HG03045 (cell line): ENCODE results near the gene C1QTNF12.

Experiments used
- ATAC-seq: cut with Tn5 transposase; IDR thresholded peaks from one replicate; pipeline ENCODE4 v1.9.1; 2021; ENCODE audit warnings: mild to moderate bottlenecking, moderate library complexity; ENCODE audit not compliant: unreplicated experiment

The C1QTNF12 gene, protein sequence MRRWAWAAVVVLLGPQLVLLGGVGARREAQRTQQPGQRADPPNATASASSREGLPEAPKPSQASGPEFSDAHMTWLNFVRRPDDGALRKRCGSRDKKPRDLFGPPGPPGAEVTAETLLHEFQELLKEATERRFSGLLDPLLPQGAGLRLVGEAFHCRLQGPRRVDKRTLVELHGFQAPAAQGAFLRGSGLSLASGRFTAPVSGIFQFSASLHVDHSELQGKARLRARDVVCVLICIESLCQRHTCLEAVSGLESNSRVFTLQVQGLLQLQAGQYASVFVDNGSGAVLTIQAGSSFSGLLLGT

GRCh38 chr1:1246577-1247340, at the start of gene C1QTNF12:
Gene C1QTNF12, minus strand, starts transcription at chr1:1246722. Its CDS starts 32 bp downstream, at chr1:1246690.
- no peak for ATAC-seq

- no peak for ATAC-seq
Observed at GRCh38 chr1:1295154-1295923, 48.8 kb upstream of the C1QTNF12 start.

DNA sequence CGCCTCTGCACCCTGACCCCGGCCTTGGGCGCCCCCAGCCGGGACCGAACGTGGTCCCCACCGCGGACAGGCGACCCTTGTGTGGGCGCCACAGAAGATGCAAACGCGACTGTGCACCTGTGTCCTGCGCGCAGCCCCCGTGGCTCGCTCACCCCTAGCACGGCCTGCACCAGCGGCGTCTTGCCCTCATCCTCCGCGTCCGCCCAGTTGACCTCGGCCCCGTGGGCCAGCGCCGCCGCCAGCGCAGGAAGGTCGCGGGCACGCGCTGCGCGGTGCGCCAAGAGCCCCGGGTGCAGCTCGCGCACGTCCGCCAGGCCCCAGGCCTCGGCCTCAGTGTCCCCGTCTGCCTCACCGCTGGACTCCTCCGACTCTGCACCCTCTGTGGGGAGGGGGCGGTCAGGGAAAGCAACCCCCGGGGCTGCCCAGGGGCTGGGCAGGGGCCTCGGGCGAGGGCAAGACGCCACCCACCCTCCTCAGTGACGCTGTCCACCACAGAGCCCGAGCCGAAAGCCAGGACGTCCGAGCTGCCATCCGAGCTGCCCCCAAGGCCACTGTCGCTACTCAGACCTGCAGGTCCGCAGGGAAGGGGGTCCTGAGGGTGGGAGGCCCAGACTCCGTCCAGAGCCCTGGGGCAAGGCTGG, 47.8 kb upstream of the C1QTNF12 start:
- no peak for ATAC-seq

GRCh38 chr1:1293263-1294249, 47.0 kb upstream of the C1QTNF12 start:
- no peak for ATAC-seq

GRCh38 chr1:1292851-1293250, 46.3 kb upstream of the C1QTNF12 start:
- no peak for ATAC-seq

- no peak for ATAC-seq
Observed at GRCh38 chr1:1292442-1292779, 45.9 kb upstream of the C1QTNF12 start.

- ATAC-seq, result no peak
Observed at GRCh38 chr1:1291548-1292441, 45.3 kb upstream of the C1QTNF12 start.

- no peak for ATAC-seq
Observed at GRCh38 chr1:1291023-1291528, 44.6 kb upstream of the C1QTNF12 start.

GRCh38 chr1:1290238-1290731, 43.8 kb upstream of the C1QTNF12 start:
- no peak for ATAC-seq

DNA sequence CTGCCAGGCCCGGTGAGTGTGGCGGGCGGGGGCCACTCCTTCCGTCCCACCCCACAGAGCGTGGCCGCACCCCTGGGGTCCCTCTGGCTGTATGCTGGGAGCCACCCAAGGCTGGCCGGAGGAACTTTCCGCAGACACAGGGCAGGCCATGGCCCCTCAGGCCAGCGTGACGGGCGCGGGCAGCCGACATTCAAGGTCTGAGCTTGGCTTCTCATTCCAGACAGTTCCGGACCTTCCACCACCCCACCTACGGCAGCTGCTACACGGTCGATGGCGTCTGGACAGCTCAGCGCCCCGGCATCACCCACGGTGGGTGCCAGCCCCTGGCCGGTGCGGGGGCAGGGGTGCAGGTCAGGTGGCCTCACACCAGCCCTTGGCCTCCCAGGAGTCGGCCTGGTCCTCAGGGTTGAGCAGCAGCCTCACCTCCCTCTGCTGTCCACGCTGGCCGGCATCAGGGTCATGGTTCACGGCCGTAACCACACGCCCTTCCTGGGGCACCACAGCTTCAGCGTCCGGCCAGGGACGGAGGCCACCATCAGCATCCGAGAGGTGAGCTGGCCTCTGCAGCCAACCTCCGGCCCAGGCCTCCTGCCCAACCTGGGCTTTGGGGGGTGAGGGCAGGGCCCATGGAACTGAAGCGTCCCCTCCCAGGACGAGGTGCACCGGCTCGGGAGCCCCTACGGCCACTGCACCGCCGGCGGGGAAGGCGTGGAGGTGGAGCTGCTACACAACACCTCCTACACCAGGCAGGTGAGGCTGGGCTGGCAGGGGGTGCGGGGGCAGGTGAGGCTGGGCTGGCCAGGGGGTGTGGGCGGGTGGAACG, 41.0 kb upstream of the C1QTNF12 start:
- ATAC-seq, result no peak

GRCh38 chr1:1286313-1287261, 40.1 kb upstream of the C1QTNF12 start:
- no peak for ATAC-seq

- no peak for ATAC-seq
Observed at GRCh38 chr1:1285611-1286311, 39.2 kb upstream of the C1QTNF12 start.

GRCh38 chr1:1285102-1285571, 38.6 kb upstream of the C1QTNF12 start:
- no peak for ATAC-seq

GRCh38 chr1:1284221-1285101, 37.9 kb upstream of the C1QTNF12 start:
- ATAC-seq, result no peak

- no peak for ATAC-seq
Observed at GRCh38 chr1:1283821-1284220, 37.3 kb upstream of the C1QTNF12 start.
